GM10266 (cell line): Measurements from ENCODE around the gene CMTM6.
"Not testable (repeated sequence)": the region's sequence is repeated elsewhere in the genome, so short reads cannot be mapped to it uniquely, and the experiment has no call there.

Experiments used
- DNase-seq: peaks from one replicate; pipeline ENCODE4 v3.0.0; 2012; ENCODE audit errors: extremely low spot score
- CTCF ChIP-seq: IDR thresholded peaks from 2 replicates; pipeline ENCODE4 v1.5.1; 2012; ENCODE audit warnings: mild to moderate bottlenecking, low read depth; ENCODE audit not compliant: control insufficient read depth, insufficient read depth; ENCODE audit errors: missing control alignments

Gene CMTM6

GRCh38 chr3:32448686-32449474, 53.8 kb downstream of the CMTM6 start:
- DNase-seq: no peak
- no peak for TF ChIP-seq CTCF

- no peak for TF ChIP-seq CTCF
These were observed 54.7 kb downstream of the CMTM6 start for GRCh38 chr3:32447865-32448400.

GRCh38 chr3:32443478-32443877, 59.2 kb downstream of the CMTM6 start:
- DNase-seq: no peak
- no peak for TF ChIP-seq CTCF

More at GRCh38 chr3:32447865-32448400, 54.7 kb downstream of the CMTM6 start:
- DNase-seq: no peak

- no peak for TF ChIP-seq CTCF
- no peak for DNase-seq
These were observed 59.9 kb downstream of the CMTM6 start for GRCh38 chr3:32442766-32443165.

- TF ChIP-seq CTCF: no peak
- DNase-seq: no peak
These were observed 61.9 kb downstream of the CMTM6 start for GRCh38 chr3:32440611-32441350.

GRCh38 chr3:32439421-32439820, 63.2 kb downstream of the CMTM6 start:
- not testable (repeated sequence) for DNase-seq

GRCh38 chr3:32438596-32439344, 63.9 kb downstream of the CMTM6 start:
- DNase-seq: peak; percentile 76

More at GRCh38 chr3:32438596-32439344, 63.9 kb downstream of the CMTM6 start:
- TF ChIP-seq CTCF: no peak
